Medulla oblongata (tissue), 1 donor: ENCODE data around the gene KCTD11.

Experiments
- DNase-seq: peaks from one replicate; pipeline ENCODE4 v3.0.0-alpha.2; 2015; ENCODE audit errors: extremely low spot score

Gene KCTD11

GRCh38 chr17:7374353-7374752 is 22.4 kb downstream of the KCTD11 start:
- no peak for DNase-seq

- DNase-seq, result no peak
Measured at GRCh38 chr17:7379134-7379533, 27.2 kb downstream of the KCTD11 start.

GRCh38 chr17:7380321-7380720 is 28.4 kb downstream of the KCTD11 start:
- DNase-seq, result no peak

GRCh38 chr17:7380855-7381683 is 29.1 kb downstream of the KCTD11 start, which contains the start of gene TNK1:
Gene TNK1, plus strand, starts transcription at chr17:7381089. Its CDS starts 1,838 bp downstream, at chr17:7382927.
- no peak for DNase-seq

- DNase-seq, result no peak
Measured at GRCh38 chr17:7382901-7383300, 30.9 kb downstream of the KCTD11 start.

- DNase-seq, result no peak
Measured at GRCh38 chr17:7383371-7383741, 31.4 kb downstream of the KCTD11 start.

- DNase-seq, result no peak
Measured at GRCh38 chr17:7383742-7384488, 32.0 kb downstream of the KCTD11 start.

- DNase-seq, result no peak
Measured at GRCh38 chr17:7384489-7385081, 32.6 kb downstream of the KCTD11 start.

- DNase-seq, result no peak
Measured at GRCh38 chr17:7388856-7389255, 36.9 kb downstream of the KCTD11 start.

- DNase-seq, result no peak
Measured at GRCh38 chr17:7389924-7390910, 38.3 kb downstream of the KCTD11 start.

- DNase-seq, result no peak
Measured at GRCh38 chr17:7391307-7391706, 39.3 kb downstream of the KCTD11 start.

GRCh38 chr17:7392696-7393612 is 41.0 kb downstream of the KCTD11 start:
- DNase-seq, result no peak

GRCh38 chr17:7393613-7394451 is 41.9 kb downstream of the KCTD11 start:
- no peak for DNase-seq

- peak; percentile 85 for DNase-seq
Measured at GRCh38 chr17:7394452-7395191, 42.7 kb downstream of the KCTD11 start, which contains the start of gene PLSCR3. Gene PLSCR3, minus strand, starts transcription at chr17:7394525. Its CDS starts 415 bp downstream, at chr17:7394110.

GRCh38 chr17:7396147-7396546 is 44.2 kb downstream of the KCTD11 start:
- no peak for DNase-seq

- no peak for DNase-seq
Measured at GRCh38 chr17:7398612-7399011, 46.6 kb downstream of the KCTD11 start.

GRCh38 chr17:7403043-7403726 is 51.2 kb downstream of the KCTD11 start:
- DNase-seq, result peak; percentile 21

- no peak for DNase-seq
Measured at GRCh38 chr17:7403727-7403976, 51.7 kb downstream of the KCTD11 start.
